Measurements from ENCODE around the gene RAP2C. TPM values are rescaled to one million over a fixed set of nuclear protein-coding genes. Genes with fewer than 3 reads are reported as not detected.

Gene RAP2C
- 22.4 to 47.5 TPM (median 28.8 TPM) in 5 replicates for total RNA-seq (2022; extraction: Qiagen RNA extraction; ENCODE audit: low read depth)

DNA sequence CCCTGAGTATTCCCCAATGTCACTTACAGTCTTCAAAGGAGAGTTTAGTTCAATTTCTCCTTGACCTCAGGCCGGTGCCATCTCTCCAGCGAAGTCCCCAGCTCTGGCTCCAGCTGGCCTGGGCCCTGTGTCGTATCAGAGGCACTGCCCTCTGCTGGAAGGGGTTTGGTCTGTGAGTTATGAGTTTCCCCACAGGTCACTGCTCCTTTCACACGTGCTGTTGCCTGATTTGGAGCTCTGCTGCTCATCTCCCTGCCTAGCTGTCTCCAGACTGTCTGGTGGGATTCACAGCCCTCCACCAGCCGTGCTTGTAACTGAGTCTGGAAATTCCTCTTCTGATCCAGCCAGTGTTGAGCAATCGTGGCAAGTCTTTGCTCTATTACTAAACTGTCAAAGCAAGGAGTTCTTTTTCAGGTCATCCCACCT, at the start of gene RAP2C:
TSS of gene RAP2C (minus strand) at position 105 of the 426 bp plus-strand sequence. CDS start 2,179 bp downstream, outside the sequence.

Other genes with a start within 250 kb of the RAP2C start
- 8.1 to 15.1 TPM (median 9.3 TPM) in 5 replicates for gene STK26, start 196.1 kb downstream of the RAP2C start, total RNA-seq (2022; extraction: Qiagen RNA extraction; ENCODE audit: low read depth)
- gene FRMD7, start 91.4 kb downstream of the RAP2C start, total RNA-seq (2022; extraction: Qiagen RNA extraction; ENCODE audit: low read depth) = not detected in 5 replicates